Neural crest cell (in vitro differentiated cells): Measurements from ENCODE around the gene MYO5B. TPM values are rescaled to one million over a fixed set of nuclear protein-coding genes. Genes with fewer than 3 reads are reported as not detected.

Source experiments
- DNase-seq: peaks from one replicate; pipeline ENCODE4 v3.0.0; 2021; ENCODE audit warnings: low read depth, mixed read lengths, low spot score
- H3K27ac Mint-ChIP-seq: one replicate; pipeline ENCODE4 v1.8.0; 2021; ENCODE audit warnings: mild to moderate bottlenecking, mixed read lengths; ENCODE audit not compliant: unreplicated experiment
- H3K27me3 Mint-ChIP-seq: 2 replicates; pipeline ENCODE4 v1.8.0; 2021; ENCODE audit warnings: low read depth, mild to moderate bottlenecking, mixed read lengths
- H3K36me3 Mint-ChIP-seq: 2 replicates; pipeline ENCODE4 v1.8.0; 2021; ENCODE audit warnings: low read depth, mild to moderate bottlenecking, mixed read lengths
- H3K4me1 Mint-ChIP-seq: 2 replicates; pipeline ENCODE4 v1.8.0; 2021; ENCODE audit warnings: mixed read lengths
- H3K4me3 Mint-ChIP-seq: one replicate; pipeline ENCODE4 v1.8.0; 2021; ENCODE audit warnings: mild to moderate bottlenecking, mixed read lengths
- H3K9me3 Mint-ChIP-seq: 2 replicates; pipeline ENCODE4 v1.8.0; 2021; ENCODE audit warnings: mixed read lengths
- CTCF ChIP-seq: fragments of 200-600 bp; sonication (generic); conservative IDR thresholded peaks from 2 replicates; pipeline ENCODE4 v1.5.0; 2021; ENCODE audit warnings: antibody characterized with exemption, mild to moderate bottlenecking
- total RNA-seq: library from RNA; stranded (reverse); gene quantifications from 2 replicates; pipeline ENCODE4 v1.2.1, GENCODE V29; 2021

MYO5B gene
- total RNA-seq, 1 donor from 2014 or later, result 0.40 TPM

- no peak overlapping the region for H3K27ac Mint-ChIP-seq
- no peaks in the 10 kb centered on the region for H3K27me3 Mint-ChIP-seq
- no peak for DNase-seq
- H3K4me1 Mint-ChIP-seq, result peaks cover 5% of the 10 kb centered on the region
- H3K9me3 Mint-ChIP-seq, result no peaks in the 10 kb centered on the region
- no peak overlapping the region for H3K4me3 Mint-ChIP-seq
- no peaks in the 10 kb centered on the region for H3K36me3 Mint-ChIP-seq
- no peak for TF ChIP-seq CTCF
These were observed 125.5 kb downstream of the MYO5B start for GRCh38 chr18:50069422-50069821.

GRCh38 chr18:50065527-50065926 lies 129.4 kb downstream of the MYO5B start:
- H3K27me3 Mint-ChIP-seq, result no peaks in the 10 kb centered on the region
- TF ChIP-seq CTCF, result no peak
- H3K36me3 Mint-ChIP-seq, result no peaks in the 10 kb centered on the region
- H3K27ac Mint-ChIP-seq, result no peak overlapping the region
- H3K4me3 Mint-ChIP-seq, result no peak overlapping the region
- no peaks in the 10 kb centered on the region for H3K9me3 Mint-ChIP-seq
- DNase-seq, result no peak
- H3K4me1 Mint-ChIP-seq, result no peaks in the 10 kb centered on the region

- no peaks in the 10 kb centered on the region for H3K27me3 Mint-ChIP-seq
- TF ChIP-seq CTCF, result no peak
These were observed 129.9 kb downstream of the MYO5B start for GRCh38 chr18:50065039-50065438.

GRCh38 chr18:50061876-50062517 lies 132.9 kb downstream of the MYO5B start:
- no peaks in the 10 kb centered on the region for H3K36me3 Mint-ChIP-seq
- TF ChIP-seq CTCF, result no peak
- no peaks in the 10 kb centered on the region for H3K4me1 Mint-ChIP-seq

More at GRCh38 chr18:50065039-50065438, 129.9 kb downstream of the MYO5B start:
- no peak overlapping the region for H3K27ac Mint-ChIP-seq
- no peaks in the 10 kb centered on the region for H3K4me1 Mint-ChIP-seq
- H3K36me3 Mint-ChIP-seq, result no peaks in the 10 kb centered on the region
- no peak overlapping the region for H3K4me3 Mint-ChIP-seq
- no peaks in the 10 kb centered on the region for H3K9me3 Mint-ChIP-seq
- DNase-seq, result no peak

GRCh38 chr18:50060822-50061221 lies 134.1 kb downstream of the MYO5B start:
- H3K27me3 Mint-ChIP-seq, result peaks cover 10% of the 10 kb centered on the region
- no peak overlapping the region for H3K27ac Mint-ChIP-seq
- H3K4me1 Mint-ChIP-seq, result no peaks in the 10 kb centered on the region
- DNase-seq, result no peak
- H3K9me3 Mint-ChIP-seq, result no peaks in the 10 kb centered on the region
- no peaks in the 10 kb centered on the region for H3K36me3 Mint-ChIP-seq
- no peak overlapping the region for H3K4me3 Mint-ChIP-seq
- no peak for TF ChIP-seq CTCF

More at GRCh38 chr18:50061876-50062517, 132.9 kb downstream of the MYO5B start:
- peaks cover 8% of the 10 kb centered on the region for H3K27me3 Mint-ChIP-seq
- H3K9me3 Mint-ChIP-seq, result no peaks in the 10 kb centered on the region
- no peak overlapping the region for H3K27ac Mint-ChIP-seq
- no peak for DNase-seq
- H3K4me3 Mint-ChIP-seq, result no peak overlapping the region
